IMR-90 (cell line): ENCODE data around the gene ABCB10. TPM values are rescaled to one million over a fixed set of nuclear protein-coding genes. Genes with fewer than 3 reads are reported as not detected.

Experiments
- ATAC-seq: fragments of 200-7000 bp; cut with Tn5 transposase; 2 replicates; pipeline ENCODE4 v1.9.1; 2020; ENCODE audit warnings: low read depth, mild to moderate bottlenecking, moderate library complexity
- BruUV-seq: library from RNA; stranded (reverse); fragments of 400-500 nt; replicated peaks from 2 replicates; lab custom pipeline; 2021; lab: Mats Ljungman, UMichigan
- CTCF ChIA-PET: fragments of 300-600 bp; formaldehyde crosslinking; extraction: SDS; loops from one replicate; lab custom pipeline; 2021; ENCODE audit warnings: antibody characterized with exemption; lab: Yijun Ruan, JAX
- POLR2A ChIA-PET: fragments of 300-600 bp; sonication (Branson Sonifier 250); formaldehyde crosslinking; loops from one replicate; lab custom pipeline; 2022; ENCODE audit warnings: antibody characterized with exemption; ENCODE audit not compliant: unreplicated experiment; lab: Charles Lee
- DNase-seq: peaks from one replicate; pipeline ENCODE4 v3.0.0; 2013
- H2AFZ ChIP-seq: replicated peaks from 2 replicates; pipeline ENCODE3; 2013; ENCODE audit warnings: low read length, mild to moderate bottlenecking; ENCODE audit not compliant: poor library complexity
- H2AK5ac ChIP-seq: 2 replicates; pipeline ENCODE4 v1.6.1; 2013; ENCODE audit warnings: low read depth, low read length, inconsistent platforms
- H2AK9ac ChIP-seq: replicated peaks from 2 replicates; pipeline ENCODE3; 2013; ENCODE audit warnings: mild to moderate bottlenecking, low read depth, low read length, moderate library complexity; ENCODE audit not compliant: poor library complexity
- H2BK120ac ChIP-seq: 2 replicates; pipeline ENCODE4 v1.6.1; 2013; ENCODE audit warnings: low read depth, low read length, inconsistent platforms
- H2BK15ac ChIP-seq: 3 replicates; pipeline ENCODE4 v1.6.1; 2013; ENCODE audit warnings: low read depth, low read length, inconsistent platforms
- H2BK20ac ChIP-seq: 2 replicates; pipeline ENCODE4 v1.6.1; 2013; ENCODE audit warnings: low read depth, mild to moderate bottlenecking, inconsistent platforms, low read length, moderate library complexity
- H2BK5ac ChIP-seq: 2 replicates; pipeline ENCODE4 v1.6.1; 2013; ENCODE audit warnings: mild to moderate bottlenecking, low read depth, low read length, inconsistent platforms; ENCODE audit not compliant: poor library complexity, severe bottlenecking
- H3K14ac ChIP-seq: replicated peaks from 2 replicates; pipeline ENCODE4 v1.6.1; 2013; ENCODE audit warnings: low read depth, low read length, inconsistent platforms
- H3K18ac ChIP-seq: 2 replicates; pipeline ENCODE4 v1.6.1; 2013; ENCODE audit warnings: low read depth, low read length, control low read depth
- H3K23ac ChIP-seq: 2 replicates; pipeline ENCODE4 v1.6.1; 2013; ENCODE audit warnings: low read depth, low read length, inconsistent platforms
- H3K27ac ChIP-seq: 2 replicates; pipeline ENCODE4 v1.5.1; 2013; ENCODE audit warnings: mild to moderate bottlenecking, control low read depth, low read length; ENCODE audit not compliant: insufficient read depth
- H3K27me3 ChIP-seq: 2 replicates; pipeline ENCODE4 v1.6.1; 2013; ENCODE audit warnings: low read length; ENCODE audit not compliant: control insufficient read depth, insufficient read depth
- H3K36me3 ChIP-seq: 2 replicates; pipeline ENCODE4 v1.6.1; 2013; ENCODE audit warnings: low read length, mixed read lengths; ENCODE audit not compliant: control insufficient read depth, insufficient read depth
- H3K4ac ChIP-seq: 2 replicates; pipeline ENCODE4 v1.6.1; 2013; ENCODE audit warnings: low read depth, low read length, inconsistent platforms
- H3K4me1 ChIP-seq: 2 replicates; pipeline ENCODE4 v1.6.1; 2013; ENCODE audit warnings: low read length, mixed read lengths; ENCODE audit not compliant: control insufficient read depth, insufficient read depth
- H3K4me2 ChIP-seq: 2 replicates; pipeline ENCODE4 v1.6.1; 2013; ENCODE audit warnings: low read depth, mild to moderate bottlenecking, control low read depth, low read length, moderate library complexity
- H3K4me3 ChIP-seq: 2 replicates; pipeline ENCODE4 v1.5.1; 2013; ENCODE audit warnings: low read depth, mild to moderate bottlenecking, control low read depth, low read length, moderate library complexity; ENCODE audit not compliant: insufficient read depth
- H3K56ac ChIP-seq: 2 replicates; pipeline ENCODE4 v1.6.1; 2013; ENCODE audit warnings: low read length, inconsistent platforms; ENCODE audit not compliant: insufficient read depth; ENCODE audit errors: extremely low read depth
- H3K79me1 ChIP-seq, 2 experiments: 2 replicates each; pipeline ENCODE4 v1.6.1; 2013; ENCODE audit warnings: low read length in 2 of 2, inconsistent platforms in 1 of 2, low read depth in 1 of 2
- H3K9ac ChIP-seq: 2 replicates; pipeline ENCODE4 v1.6.1; 2013; ENCODE audit warnings: low read depth, low read length, control low read depth
- H3K9me1 ChIP-seq: 2 replicates; pipeline ENCODE4 v1.6.1; 2013; ENCODE audit warnings: low read length, inconsistent platforms; ENCODE audit not compliant: insufficient read depth
- H3K9me3 ChIP-seq: 2 replicates; pipeline ENCODE4 v1.6.1; 2013; ENCODE audit warnings: low read length; ENCODE audit not compliant: control insufficient read depth, insufficient read depth
- H4K20me1 ChIP-seq: 2 replicates; pipeline ENCODE4 v1.6.1; 2013; ENCODE audit warnings: low read length, inconsistent platforms; ENCODE audit not compliant: insufficient read depth
- H4K5ac ChIP-seq: 2 replicates; pipeline ENCODE4 v1.6.1; 2013; ENCODE audit warnings: mild to moderate bottlenecking, low read depth, low read length, control low read depth
- H4K8ac ChIP-seq, 2 experiments: 2 replicates each; pipeline ENCODE4 v1.6.1; 2013; ENCODE audit warnings: low read depth in 2 of 2, low read length in 2 of 2, control low read depth in 1 of 2, inconsistent platforms in 1 of 2
- H4K91ac ChIP-seq: 2 replicates; pipeline ENCODE4 v1.6.1; 2013; ENCODE audit warnings: low read depth, low read length, inconsistent platforms; ENCODE audit not compliant: insufficient read depth
- BHLHE40 ChIP-seq: fragments of 150-350 bp; IDR thresholded peaks from 2 replicates; pipeline ENCODE4 v1.6.1; 2016; ENCODE audit warnings: mild to moderate bottlenecking, low read depth, low read length
- CEBPB ChIP-seq: IDR thresholded peaks from 2 replicates; pipeline ENCODE4 v1.6.1; 2012; ENCODE audit warnings: low read depth, low read length, improper control_type of control experiment
- ELK1 ChIP-seq: fragments of 150-350 bp; IDR thresholded peaks from 2 replicates; pipeline ENCODE4 v1.6.1; 2016; ENCODE audit warnings: low read depth, mild to moderate bottlenecking, low read length, moderate library complexity, borderline replicate concordance
- MAFK ChIP-seq: IDR thresholded peaks from 2 replicates; pipeline ENCODE4 v1.6.1; 2012; ENCODE audit warnings: low read depth, low read length, improper control_type of control experiment
- MAZ ChIP-seq: IDR thresholded peaks from 2 replicates; pipeline ENCODE4 v1.6.1; 2012; ENCODE audit warnings: low read depth, mild to moderate bottlenecking, low read length, improper control_type of control experiment, moderate library complexity, borderline replicate concordance
- RCOR1 ChIP-seq: IDR thresholded peaks from 2 replicates; pipeline ENCODE4 v1.6.1; 2012; ENCODE audit warnings: mild to moderate bottlenecking, low read length, improper control_type of control experiment; ENCODE audit not compliant: insufficient replicate concordance
- RFX5 ChIP-seq: IDR thresholded peaks from 2 replicates; pipeline ENCODE4 v1.8.0; 2012; ENCODE audit warnings: low read depth, mild to moderate bottlenecking, low read length, moderate library complexity
- SMC3 ChIP-seq: fragments of 150-350 bp; IDR thresholded peaks from 2 replicates; pipeline ENCODE4 v1.6.1; 2016; ENCODE audit warnings: low read depth, mild to moderate bottlenecking, antibody characterized with exemption, low read length, moderate library complexity
- USF2 ChIP-seq: fragments of 150-350 bp; IDR thresholded peaks from 2 replicates; pipeline ENCODE4 v1.6.1; 2017; ENCODE audit warnings: mild to moderate bottlenecking, antibody characterized with exemption, low read length, low read depth
- WGBS, 2 experiments: methylation state at CpG; one replicate each; pipeline versions ENCODE4 v1.1.5 to v1.1.7; 2013; ENCODE audit warnings: missing lambda C conversion rate in 2 of 2; ENCODE audit not compliant: insufficient read length in 1 of 2; ENCODE audit errors: extremely low coverage in 2 of 2; 5-methylcytosine and 5-hydroxymethylcytosine counted together
- dilution Hi-C: fragments of 300-500 bp; cut with HindIII; formaldehyde crosslinking; loops from one replicate; pipeline ENCODE4 v1.14.3; 2018; ENCODE audit warnings: low sequenced_read_pairs; ENCODE audit not compliant: unreplicated experiment
- in situ Hi-C: fragments of 300-500 bp; cut with MboI; formaldehyde crosslinking; loops from 3 replicates; pipeline ENCODE4 v1.14.3; 2019; ENCODE audit warnings: low sequenced_read_pairs, inconsistent platforms, mixed read lengths
- intact Hi-C: fragments of 100-400 bp; cut with micrococcal nuclease; formaldehyde crosslinking; loops from 2 replicates; pipeline ENCODE4 v1.10.0; 2022
- polyA plus RNA-seq, 3 experiments: library from polyadenylated mRNA; depleted of rRNA; stranded (reverse); fragments of >200 nt; gene quantifications; 2 replicates each; pipeline ENCODE4 v1.2.3, GENCODE V29; 2012; ENCODE audit warnings: low replicate concordance in 1 of 3
- total RNA-seq: library from RNA; depleted of rRNA; stranded (reverse); fragments of >200 nt; gene quantifications from 2 replicates; pipeline ENCODE4 v1.2.3, GENCODE V29; 2012

The ABCB10 gene
- total and polyA plus RNA-seq, 2 of the 4 experiments (the other 2 are of a cell fraction), result 6.5 to 10.9 TPM

DNA sequence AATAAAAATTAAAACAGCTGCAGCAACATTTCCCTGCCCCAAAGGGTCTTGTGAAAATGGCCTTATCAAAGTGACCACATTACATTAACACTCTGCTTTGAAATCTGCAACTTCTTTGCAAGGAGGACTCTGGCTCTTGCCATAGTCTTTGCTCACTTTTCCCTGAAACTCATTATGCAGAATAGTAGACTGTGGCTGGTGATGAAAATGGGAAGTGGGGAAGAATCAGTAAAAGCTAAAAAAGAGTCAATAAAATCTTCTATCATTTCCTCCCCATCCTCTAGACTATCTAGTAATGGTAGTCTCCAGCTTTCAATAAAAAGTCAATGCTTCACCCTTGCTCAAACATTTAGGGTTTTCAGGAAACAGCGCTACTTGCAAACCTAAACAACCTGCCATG is 31.8 kb downstream of the ABCB10 start:
- no peak overlapping the region for H2BK20ac ChIP-seq
- CTCF ChIA-PET, result interaction anchor here (0.6 kb wide), 1 partner anchor 37 kb away, joined by 3 read pairs; no protein-coding TSS in a partner anchor
- H2AK9ac ChIP-seq, result no peak overlapping the region
- peaks cover 2% of the 10 kb centered on the region; the same call in 1 of the 2 replicates for H3K4me1 ChIP-seq
- H3K9me1 ChIP-seq, result peaks cover 5% of the 10 kb centered on the region
- H2AFZ ChIP-seq, result no peak overlapping the region
- H3K18ac ChIP-seq, result no peak overlapping the region
- no peaks in the 10 kb centered on the region for H3K9me3 ChIP-seq
- no peak overlapping the region for H3K9ac ChIP-seq
- H3K23ac ChIP-seq, result no peak overlapping the region
- no peak for DNase-seq
- no peak overlapping the region for H3K4me2 ChIP-seq
- H2AK5ac ChIP-seq, result no peak overlapping the region
- H3K56ac ChIP-seq, result no peak overlapping the region
- no peak overlapping the region for H3K27ac ChIP-seq
- no peaks in the 10 kb centered on the region for H3K79me1 ChIP-seq
- no peak for ATAC-seq
- H4K8ac ChIP-seq, result no peak overlapping the region
- H3K4me3 ChIP-seq, result no peak overlapping the region
- no peak overlapping the region for H3K14ac ChIP-seq
- TF ChIP-seq SMC3, result no peak
- TF ChIP-seq ELK1, result no peak
- TF ChIP-seq MAFK, result no peak
- no peak for TF ChIP-seq USF2
- TF ChIP-seq MAZ, result no peak
- TF ChIP-seq RCOR1, result no peak
- TF ChIP-seq BHLHE40, result no peak
- TF ChIP-seq RFX5, result no peak
- no peak for TF ChIP-seq CEBPB
- intact Hi-C loops (no loop called here), in situ Hi-C loops (no loop called here), dilution Hi-C loops (no loop called here)
- WGBS, 2 experiments, result no CpG with 5 or more reads among the region's 1 CpG
- no peak overlapping the region for H4K91ac ChIP-seq
- no TSS peak for BruUV-seq
- no peaks in the 10 kb centered on the region for H4K20me1 ChIP-seq
- POLR2A ChIA-PET, result no interaction called here
- H2BK120ac ChIP-seq, result no peak overlapping the region
- no peak overlapping the region for H2BK5ac ChIP-seq
- peaks cover 31% of the 10 kb centered on the region for H3K36me3 ChIP-seq
- no peaks in the 10 kb centered on the region for H3K27me3 ChIP-seq
- H3K4ac ChIP-seq, result no peak overlapping the region
- no peak overlapping the region for H2BK15ac ChIP-seq
- no peak overlapping the region for H4K5ac ChIP-seq
